ENCODE results near the gene TM9SF3.

Gene TM9SF3

DNA sequence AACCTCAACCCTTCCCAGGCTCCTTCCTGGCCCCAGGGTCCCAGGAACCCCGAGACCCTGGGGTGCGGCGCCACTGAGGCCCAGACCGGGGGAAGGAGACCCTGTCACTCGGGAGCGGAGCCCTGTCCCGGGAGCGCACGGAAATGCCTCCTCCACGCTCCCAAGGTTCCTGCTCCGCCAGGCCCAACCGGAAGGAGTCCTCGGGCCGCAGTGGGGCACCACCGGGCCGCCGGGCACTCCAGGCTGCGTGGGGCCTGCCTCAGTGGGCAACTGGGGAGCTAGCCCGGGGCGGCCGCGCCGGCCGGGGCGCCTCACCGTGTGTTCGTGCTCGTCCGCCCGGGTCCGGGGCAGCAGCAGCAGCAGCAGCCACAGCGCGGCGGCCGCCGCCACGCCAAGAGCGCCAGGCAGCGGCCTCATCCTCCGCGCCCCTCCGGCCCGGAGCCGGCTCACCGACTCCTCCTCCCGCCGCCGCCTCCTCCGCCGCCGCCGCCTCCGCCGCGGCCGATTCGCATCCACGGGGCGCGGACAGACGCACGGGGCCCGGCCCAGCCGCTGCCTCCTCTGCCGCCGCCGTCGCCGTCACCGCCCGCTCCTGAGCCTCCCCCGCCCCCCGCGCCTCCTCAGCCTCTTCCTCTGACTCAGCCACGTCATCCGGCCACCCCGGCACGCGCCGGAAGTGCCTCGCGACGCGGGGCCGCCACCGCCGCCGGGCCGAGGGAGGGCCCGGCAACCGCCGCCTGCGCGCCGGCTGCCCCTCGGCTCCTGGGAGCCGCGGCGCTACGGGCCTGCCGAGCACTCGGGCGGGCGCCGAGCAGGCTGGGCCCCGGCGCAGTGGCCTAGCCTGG lies at the start of gene TM9SF3:
TSS of gene TM9SF3 (minus strand) at position 594 of the 845 bp plus-strand sequence. CDS start at position 417, 177 bp downstream.
- FAIRE-seq = no peak

DNA sequence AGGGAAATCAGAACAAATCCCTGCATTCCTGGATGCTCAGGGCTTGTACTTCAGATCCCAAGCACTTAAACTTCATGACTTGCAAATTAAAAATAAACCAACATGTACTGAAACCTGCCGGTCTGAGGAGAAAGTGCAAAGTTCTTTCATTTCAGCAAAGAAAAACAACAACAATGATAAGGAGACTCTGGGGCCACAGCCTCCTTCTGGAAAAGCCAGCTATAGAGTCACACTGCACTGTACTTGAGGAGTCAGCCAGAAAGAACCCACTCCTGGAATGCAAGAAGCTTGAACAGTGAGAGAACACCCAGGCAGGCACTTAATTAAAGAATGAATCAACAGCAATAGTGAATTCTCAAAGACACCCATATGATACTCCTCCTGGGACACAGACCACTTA lies 49.7 kb upstream of the TM9SF3 start:
- FAIRE-seq = no peak

DNA sequence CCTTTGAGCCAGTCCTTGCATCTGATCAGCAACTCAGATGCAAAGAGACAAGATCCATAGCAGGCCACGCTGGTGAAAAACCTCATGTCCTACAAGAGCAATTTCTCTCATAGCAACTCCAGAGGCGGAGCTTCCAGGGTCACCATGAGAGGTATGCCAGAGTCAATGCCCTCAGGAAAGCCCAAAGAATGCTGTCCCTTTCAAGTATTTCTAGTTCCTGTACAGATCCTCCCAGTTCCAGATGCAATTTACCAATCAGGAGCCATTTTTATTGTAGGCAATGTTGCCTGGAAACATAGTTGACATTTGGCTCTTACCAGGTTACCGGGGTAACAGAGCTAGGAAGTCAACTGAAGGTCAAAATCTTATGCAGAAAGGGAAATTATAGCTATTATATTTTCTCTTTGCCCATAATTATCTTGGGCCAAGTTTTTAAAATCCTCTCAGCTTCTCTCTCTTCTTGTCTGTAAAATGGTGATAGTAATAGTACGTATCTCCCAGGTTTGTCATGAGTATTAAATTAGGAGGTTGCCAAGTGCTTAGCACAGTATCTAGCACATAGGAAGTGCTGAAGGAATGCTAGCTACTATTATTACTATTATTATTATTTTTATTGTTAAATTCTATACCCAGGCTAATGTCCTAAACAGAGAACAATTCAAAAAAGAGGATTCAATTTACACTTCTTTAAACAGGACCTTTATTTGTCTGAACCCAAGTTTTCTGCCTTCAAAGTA lies 46.3 kb upstream of the TM9SF3 start:
- FAIRE-seq = peak; percentile 75

DNA sequence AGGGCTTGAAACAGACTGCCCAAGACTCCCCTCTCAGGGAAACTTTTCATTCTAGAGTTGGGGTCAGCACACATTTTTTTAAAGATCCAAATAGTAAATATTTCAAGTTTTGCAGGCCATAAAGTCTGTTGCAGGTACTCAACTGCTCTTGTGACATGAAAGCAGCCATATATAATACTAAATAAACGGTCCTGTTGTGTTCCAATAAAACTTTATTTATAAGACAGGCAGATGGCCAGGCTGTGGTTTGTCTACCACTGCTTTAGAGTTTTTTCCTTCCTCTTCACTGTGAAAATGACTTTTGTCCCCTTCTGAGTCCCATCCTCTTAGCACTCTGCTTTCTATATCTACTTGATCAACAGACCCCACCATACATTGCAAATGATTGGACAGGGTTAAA lies 40.5 kb upstream of the TM9SF3 start:
- no peak for FAIRE-seq

DNA sequence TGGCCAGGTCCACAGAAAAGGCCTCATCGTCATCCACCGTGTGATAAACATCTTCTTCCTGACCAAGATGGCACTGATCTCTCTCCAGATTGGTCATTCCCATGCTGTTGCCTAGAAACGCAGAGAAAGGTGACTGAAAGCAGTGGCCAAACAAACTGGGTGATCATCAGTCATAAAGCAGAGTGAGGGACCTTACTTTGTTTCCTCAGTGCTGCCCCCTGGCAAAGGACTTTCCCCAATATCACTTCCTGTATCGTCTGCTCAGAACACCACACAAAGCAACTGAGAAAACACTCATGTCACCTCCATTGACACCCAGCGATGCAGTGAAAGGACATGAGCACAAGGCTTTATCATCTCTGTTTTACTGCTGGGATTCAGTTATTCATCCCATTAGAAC lies 40.0 kb upstream of the TM9SF3 start:
- no peak for FAIRE-seq

DNA sequence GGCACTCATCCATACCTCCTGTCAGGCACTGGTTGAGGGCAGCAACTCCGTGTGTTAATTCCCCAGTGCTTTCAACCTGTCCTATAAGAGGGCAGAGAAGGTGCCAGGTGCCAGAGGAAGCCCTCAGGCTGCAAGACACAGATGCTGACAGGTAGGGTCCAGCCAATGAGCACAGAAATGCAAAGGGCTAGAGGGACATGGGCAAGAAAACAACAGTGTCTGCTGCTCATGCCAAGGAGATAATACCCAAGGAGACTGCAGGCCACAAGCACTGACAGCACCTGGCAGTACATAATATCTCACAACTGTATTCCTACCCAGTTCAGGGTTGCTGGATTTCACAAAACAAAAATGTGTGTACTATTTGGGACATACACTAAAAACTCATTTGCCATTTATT lies 38.4 kb upstream of the TM9SF3 start:
- FAIRE-seq = no peak

DNA sequence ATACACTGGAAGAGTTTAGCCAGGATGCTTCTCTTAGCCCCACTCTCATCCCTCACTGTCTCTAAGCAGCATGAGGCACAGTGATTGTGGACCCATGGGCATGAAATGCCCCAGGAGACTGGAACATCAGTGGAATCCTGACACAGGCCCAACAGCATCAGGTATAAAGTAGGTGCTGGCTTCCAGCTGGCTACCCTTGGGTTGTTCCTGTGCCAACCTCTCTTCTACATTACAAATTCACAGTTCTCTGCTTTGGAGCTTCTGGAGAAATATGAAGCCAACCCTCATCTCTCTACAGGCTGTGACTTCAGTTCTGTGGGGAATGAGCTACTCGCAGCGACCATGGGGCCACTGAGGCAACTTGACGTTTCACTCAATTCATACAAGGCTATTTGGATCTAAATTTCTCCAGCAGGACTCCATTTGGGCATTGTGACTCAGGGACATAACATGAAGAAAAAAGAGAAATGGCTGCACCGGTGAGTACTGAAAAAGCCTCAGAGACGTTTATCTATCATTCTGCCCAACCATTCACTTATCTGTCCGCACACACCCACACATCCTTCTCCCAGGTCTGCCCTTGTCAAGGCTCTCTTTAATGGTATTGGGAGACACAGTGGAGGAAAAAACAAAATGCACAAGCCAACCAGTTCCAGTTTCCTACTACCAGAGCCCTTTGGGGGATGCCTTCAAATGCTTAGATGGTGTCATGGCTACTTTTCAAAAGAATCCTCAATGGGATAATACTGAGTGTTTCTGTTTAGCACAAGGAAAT lies 35.4 kb upstream of the TM9SF3 start:
- FAIRE-seq = no peak

DNA sequence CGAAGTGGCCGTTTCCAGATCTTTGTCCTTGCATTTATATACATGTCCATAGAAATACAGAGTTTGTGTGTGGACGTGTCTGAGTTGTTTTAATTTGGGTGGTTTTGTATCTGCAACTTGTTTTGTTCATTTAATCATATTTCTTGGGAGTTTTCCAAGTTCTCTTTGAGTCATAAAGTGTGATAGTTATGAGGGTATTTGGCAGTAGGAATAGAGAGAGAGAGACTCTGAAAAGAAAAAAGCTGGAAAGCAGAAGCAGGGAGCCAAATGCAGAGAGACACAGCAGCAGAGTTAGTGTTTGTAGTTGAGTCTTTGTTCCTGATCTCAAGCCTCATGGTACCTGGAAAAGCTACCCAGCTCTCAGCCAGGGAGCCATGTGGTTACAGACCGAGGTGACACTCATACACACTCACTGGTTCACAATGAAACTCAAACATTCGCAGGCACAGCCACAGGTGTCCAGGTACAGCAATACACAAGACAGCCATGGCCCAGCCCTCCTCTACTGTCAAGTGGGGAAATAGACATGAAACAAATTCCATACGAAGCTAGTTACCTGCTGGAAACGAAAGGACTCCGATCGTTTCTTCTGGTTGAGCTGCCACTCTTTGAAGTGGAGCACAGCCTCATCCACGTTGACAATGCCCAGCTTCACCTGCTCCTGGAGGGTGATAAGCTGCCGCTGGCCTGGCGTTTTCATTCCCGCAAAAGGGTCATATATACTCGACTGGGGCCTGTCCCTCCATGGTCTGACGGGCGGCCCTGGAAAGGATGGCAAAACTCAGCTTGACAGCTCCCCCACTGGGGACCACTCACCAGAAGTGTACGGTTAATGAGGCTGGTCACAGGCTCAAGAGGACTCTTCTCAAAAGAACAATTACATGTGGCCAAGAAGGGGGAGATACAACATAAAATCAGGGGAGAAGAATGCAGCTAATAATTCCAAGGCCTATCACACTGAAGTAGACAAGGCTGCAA lies 33.3 kb upstream of the TM9SF3 start:
- FAIRE-seq = no peak

DNA sequence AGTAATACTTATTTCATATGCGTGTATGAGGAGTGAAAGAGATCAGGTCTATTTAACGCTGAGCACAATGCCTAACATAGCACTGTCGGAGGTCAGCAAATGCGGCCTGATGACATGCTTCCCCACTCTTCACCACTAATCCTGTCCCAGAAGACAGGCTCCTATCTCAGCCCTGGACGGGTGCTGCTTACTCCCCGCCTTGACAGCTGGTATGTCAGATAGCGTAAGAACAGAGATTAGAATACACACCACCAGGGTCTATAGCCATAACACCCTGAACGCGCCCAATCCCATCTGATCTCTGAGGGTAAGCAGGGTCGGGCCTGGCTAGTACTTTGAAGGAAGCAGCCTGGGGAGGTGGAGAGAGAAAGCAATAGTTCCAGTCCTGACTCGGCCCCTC lies 32.3 kb upstream of the TM9SF3 start:
- no peak for FAIRE-seq

DNA sequence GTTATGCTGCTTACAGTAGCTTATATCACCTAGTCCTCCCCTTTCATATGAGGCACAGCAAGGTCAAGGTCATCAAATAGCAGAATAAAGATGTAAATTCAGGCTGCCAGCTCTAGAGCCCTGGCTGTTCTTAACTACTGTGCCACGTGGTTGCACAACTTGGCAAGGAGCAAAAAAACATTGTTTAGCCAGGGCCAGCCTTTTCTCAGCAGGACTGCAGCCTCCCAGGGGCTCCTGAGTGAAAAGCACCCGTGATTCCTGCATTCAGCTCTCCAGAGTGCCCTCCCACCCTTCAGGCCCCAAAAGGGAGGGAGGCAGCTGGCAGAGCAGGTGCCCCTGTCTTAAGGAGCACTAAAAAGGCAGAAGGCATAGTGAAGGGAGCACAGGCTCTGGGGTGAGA lies 31.8 kb upstream of the TM9SF3 start:
- no peak for FAIRE-seq

DNA sequence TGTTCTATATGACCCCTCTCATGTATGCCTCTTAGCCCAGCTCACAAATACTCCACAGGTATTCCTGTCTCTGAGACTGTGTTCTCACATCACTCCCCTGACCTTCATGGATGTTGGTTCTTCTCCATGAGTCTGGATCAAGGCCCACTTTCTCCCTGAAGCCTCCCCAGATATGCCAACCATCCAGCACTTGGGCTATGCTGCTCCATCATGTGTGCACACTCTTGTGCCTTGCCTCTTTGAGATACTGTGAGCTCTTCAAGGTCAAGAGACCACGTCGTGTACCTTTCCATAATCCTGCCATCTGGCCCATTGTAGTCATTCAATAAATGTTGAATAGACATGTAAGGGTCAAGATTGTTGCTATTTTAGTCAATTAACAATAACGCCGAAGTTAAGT lies 30.1 kb upstream of the TM9SF3 start:
- FAIRE-seq = no peak

DNA sequence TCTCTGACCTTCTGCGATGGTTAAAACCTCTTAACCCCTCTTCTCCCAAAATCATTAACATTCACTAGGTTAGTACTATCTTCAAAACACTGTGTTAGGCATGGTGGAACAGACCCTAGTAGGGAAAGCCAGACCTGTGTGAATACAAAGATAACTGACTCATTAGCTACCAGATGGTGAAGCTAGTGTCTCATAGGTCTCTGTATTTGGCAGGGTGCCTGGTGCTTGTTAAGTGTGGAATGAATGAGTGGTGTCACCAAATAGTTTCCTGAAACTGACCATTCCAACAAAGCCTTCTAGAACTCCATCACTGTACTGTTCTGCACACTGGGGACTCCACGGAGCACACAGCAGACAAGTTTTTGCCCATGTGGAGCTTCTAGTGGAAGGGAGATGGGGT lies 27.7 kb upstream of the TM9SF3 start:
- FAIRE-seq = no peak

DNA sequence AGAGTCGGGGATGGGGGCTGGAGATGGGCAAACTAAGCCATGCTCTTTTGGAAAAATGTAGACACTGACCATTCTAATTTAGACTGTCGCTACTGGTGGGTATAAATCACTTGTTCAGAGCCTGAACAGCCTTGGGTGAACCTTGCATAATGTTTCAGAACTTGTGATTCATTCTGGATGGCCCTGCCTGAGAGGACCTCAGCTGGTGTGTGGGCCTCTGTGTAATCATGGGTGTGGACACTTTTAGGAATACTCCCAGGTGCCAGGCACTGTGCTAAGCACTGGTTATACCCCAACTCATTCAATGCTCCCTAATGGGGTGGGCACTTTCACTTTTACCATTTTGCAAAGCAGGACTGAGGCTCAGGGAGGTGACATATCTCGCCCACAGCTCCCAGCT lies 26.8 kb upstream of the TM9SF3 start:
- no peak for FAIRE-seq

DNA sequence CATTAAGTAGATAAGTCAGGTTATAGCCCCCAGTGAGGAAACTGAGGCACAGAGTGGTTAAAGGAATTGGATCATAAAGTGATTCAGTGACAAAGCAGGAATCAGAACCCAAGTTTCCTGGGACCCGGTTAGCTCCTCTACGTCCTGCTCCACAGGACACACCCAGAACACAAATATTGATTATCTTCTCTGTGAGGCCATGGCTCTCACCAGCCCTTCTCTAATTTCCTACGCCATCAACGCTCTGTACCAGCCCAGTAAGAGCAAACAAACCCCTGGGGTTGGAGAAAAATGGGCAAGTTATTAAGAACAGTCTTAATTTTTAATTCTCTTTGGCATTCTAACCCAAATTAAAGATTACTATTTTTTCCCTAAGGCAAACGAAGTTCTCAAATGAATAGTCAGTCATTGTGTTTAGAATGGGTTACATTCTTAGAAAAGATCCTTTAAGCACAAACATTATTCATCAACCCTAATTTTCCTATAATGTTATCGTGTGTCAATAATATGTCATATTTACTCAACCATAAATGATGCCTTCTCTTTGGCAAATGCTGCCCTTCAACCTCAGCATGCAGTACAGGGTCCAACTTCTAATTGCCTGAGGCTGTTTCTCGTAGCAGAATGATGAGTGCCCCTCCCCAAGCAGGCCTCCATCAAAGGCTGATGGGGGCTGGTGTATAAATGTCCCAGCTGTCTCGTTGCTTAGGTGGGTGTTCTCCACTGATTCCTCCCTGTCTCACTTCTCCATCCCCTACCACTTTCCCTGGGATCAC lies 25.4 kb upstream of the TM9SF3 start:
- FAIRE-seq = no peak

DNA sequence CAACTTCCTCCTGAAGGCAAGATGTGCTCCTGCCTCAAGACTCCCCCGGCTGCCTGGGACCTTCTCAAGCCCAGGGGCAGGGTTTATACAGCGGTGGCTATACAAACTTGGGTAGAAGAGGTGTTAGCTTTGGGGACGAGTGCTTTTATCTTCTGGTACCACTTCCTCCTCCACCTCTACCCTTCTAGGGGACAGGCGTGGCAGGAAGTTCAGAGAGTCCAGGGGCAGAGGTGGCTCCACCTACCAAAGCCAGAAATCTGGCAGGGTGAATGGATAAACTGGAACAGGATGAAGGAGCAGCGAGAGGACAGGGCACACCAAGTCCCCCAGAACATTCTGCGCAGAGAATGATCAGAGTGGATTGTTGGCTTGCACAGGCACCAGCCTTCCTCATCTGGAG lies 24.0 kb upstream of the TM9SF3 start:
- no peak for FAIRE-seq

DNA sequence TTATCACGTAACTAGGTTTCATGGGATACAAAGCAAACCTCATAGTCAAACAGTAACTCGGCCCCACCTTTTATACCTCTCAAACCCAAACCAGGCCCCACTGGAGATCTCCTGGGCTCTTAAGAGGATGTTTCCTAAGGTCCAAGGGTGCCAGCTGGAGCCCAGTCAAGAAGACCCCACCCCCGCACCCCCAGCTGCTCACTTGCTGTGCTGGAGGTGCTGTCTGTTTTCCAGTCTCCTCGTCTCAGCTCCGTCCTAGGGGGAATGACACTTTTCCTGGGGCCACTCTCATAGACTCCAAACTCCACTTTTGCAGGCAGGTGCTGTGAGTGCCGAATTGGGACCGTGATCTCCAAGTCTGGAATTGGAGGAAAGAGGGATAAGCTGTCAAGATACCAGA lies 22.7 kb upstream of the TM9SF3 start:
- FAIRE-seq = no peak

DNA sequence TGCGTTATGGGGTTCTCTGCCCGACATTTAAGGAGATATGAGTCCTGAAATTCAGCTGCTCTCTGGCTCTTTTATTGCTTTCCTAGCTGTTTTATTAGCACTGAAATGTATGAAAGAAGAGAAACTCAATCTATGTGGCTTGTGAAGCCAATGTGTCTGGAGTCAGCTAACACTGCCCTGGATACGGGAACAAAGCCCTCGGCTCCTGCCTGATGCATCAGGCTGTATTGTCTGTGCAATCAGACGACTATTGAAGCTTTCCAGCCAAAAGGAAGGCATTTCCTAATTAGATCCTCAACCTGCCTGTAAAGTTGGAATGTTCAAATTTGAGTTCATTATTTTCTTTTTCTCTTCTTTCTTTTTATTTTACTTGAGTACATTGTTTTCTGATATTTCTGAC lies 22.0 kb upstream of the TM9SF3 start:
- no peak for FAIRE-seq

DNA sequence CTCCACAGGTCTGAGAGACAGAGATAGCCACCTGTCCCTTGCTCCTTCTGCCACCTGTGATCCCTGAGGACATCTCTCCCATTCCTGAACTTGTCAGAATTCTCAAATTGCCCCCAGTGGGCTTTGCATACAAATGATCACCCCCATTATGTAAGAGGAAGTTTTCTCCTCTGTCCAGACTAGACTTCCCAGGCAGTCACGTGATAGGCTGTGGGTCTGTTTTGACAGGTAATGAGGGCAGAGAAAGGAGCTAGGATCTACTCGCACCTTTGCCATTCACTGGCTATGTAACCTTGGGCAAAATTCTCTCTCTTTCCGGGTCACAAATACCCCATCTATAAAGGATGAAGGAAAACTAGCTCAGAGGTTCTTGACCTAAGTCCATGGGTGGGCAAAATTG lies 21.4 kb upstream of the TM9SF3 start:
- no peak for FAIRE-seq

DNA sequence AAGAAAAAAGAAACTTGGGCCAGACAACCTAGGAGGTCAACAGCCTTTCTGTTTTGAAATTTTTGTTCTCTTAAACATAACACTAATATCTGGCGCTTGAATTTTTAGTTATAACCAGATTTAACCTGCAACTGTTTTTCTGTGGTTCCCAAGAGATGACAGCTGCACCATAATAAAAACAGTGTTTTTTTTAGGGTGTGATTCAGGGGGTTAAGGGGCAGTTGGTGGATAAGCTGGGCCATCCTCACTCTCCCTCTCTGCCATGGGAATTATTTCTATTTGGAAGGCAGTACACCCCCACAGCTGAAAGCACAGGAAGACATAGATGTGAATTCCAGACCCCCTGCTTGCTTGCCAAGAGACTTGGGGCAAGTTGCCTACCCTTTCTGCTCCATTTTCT lies 20.1 kb upstream of the TM9SF3 start:
- FAIRE-seq = no peak

DNA sequence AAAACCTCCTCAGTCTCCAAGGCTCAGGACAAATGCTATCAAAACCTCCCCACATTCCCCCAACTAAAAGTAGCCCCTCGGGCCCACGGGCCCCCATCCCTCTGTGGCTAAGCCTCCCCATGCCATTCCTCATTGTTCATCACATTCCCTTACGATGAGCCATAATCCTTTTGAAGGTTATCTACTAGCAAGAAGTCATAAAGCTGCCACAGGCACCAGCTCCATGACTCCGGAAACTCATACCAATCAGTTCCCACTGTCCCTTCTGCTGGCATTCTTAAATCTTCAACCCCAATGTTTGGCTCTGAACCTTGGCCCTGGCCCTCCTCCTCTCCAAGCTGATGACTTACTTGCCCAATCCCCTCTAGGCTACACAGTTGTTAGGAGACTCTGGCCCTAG lies 19.4 kb upstream of the TM9SF3 start:
- FAIRE-seq = no peak

DNA sequence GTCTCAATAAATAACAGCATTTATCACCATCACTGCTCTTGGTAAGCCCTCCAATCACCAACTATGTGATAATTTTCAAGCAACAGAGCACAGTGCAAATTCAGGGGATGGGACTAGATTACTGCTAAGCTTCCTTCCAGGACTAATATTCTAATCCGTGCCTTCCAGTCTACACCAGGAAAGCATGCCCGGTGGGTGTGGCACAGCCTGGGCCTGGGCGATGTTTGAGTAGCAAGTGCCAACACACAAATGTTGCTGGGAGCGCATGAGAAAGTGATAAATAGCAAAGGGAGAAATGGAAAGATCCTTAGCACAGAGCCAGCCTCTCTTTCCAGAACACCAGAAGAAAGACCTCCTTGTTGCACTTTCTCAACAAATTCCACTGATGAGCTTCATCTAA lies 13.5 kb upstream of the TM9SF3 start:
- FAIRE-seq = no peak

DNA sequence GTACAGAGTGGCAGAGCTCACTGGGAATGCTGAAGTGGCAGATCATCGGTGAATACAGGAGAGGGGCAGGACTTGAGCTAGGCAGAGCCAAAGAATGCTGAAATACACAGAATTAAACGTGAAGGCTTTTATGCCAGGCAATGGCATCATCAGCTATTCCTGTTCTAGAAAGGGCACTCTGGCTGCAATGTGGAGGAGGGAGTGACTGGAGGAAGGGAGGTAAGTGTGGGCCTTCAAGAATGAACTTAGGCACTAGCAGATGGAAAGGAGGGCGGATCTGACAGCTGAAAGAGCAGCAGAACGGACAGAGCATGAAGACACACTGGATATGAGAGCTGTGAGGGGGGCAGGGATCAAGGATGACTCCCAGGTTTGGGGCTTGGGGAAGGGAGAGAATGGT lies 12.0 kb upstream of the TM9SF3 start:
- no peak for FAIRE-seq
